PC-9 (cell line): ENCODE results near the gene RIMKLB.

Experiments used
- EZH2 ChIP-seq: fragments of 200-600 bp; sonication (generic); IDR thresholded peaks from 2 replicates; pipeline ENCODE4 v1.8.0; 2017; ENCODE audit warnings: antibody characterized with exemption, low read depth
- TF ChIP-seq, protein P1 (sequence below): fragments of 200-600 bp; sonication (generic); conservative IDR thresholded peaks from 2 replicates; pipeline ENCODE4 v1.6.1; 2017; ENCODE audit warnings: mixed run types, antibody characterized with exemption, mild to moderate bottlenecking, moderate library complexity

DNA sequence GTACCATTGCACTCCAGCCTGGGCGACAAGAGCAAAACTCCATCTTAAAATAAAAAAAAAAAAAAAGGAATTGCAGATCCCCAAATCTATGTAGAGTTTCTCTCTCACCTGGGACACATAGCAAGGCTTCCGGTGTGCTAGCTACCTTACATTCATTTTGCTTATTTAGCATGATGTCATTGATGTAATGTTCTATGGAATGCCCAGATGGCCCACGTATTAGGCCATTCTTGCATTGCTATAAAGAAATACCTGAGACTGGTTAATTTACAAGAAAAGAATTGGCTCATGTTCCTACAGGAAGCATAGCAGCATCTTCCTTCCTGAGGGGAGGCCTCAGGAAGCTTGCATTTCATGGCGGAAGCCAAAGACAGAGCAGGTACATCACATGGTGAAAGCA lies 87.7 kb downstream of the RIMKLB start:
- TF ChIP-seq, protein P1, sequence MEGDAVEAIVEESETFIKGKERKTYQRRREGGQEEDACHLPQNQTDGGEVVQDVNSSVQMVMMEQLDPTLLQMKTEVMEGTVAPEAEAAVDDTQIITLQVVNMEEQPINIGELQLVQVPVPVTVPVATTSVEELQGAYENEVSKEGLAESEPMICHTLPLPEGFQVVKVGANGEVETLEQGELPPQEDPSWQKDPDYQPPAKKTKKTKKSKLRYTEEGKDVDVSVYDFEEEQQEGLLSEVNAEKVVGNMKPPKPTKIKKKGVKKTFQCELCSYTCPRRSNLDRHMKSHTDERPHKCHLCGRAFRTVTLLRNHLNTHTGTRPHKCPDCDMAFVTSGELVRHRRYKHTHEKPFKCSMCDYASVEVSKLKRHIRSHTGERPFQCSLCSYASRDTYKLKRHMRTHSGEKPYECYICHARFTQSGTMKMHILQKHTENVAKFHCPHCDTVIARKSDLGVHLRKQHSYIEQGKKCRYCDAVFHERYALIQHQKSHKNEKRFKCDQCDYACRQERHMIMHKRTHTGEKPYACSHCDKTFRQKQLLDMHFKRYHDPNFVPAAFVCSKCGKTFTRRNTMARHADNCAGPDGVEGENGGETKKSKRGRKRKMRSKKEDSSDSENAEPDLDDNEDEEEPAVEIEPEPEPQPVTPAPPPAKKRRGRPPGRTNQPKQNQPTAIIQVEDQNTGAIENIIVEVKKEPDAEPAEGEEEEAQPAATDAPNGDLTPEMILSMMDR = no peak
- TF ChIP-seq EZH2 = no peak
